ENCODE measurements around the gene SCN1B. TPM values are rescaled to one million over a fixed set of nuclear protein-coding genes. Genes with fewer than 3 reads are reported as not detected.

SCN1B gene
- total and polyA plus RNA-seq, 2 of the 13 experiments (the other 11 are each of a cell fraction or from before 2014, with no cell fraction given) = 2.7 to 20.1 TPM

DNA sequence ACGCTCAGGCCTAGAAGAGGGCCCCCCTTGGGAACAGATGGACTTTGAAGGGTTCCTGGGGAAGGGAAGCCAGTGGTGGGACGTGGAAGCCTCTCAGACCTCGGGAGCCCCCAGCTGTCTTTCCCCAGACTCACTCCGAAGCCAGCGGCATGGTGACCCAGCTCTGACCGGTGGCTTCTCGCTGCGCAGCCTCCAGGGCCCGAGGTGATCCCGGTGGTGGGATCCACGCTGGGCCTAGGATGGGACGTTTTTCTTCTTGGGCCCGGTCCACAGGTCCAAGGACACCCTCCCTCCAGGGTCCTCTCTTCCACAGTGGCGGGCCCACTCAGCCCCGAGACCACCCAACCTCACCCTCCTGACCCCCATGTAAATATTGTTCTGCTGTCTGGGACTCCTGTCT lies 35.9 kb downstream of the SCN1B start:
- H3K79me2 ChIP-seq (ENCODE audit: insufficient read depth, low read length) = no peaks in the 10 kb centered on the region
- intact Hi-C loops (cut with micrococcal nuclease; ENCODE audit: unreplicated experiment) (loop anchor here (2.0 kb wide), 1 partner anchor 25 kb away; no protein-coding TSS in a partner anchor), in situ Hi-C loops (cut with HindIII; ENCODE audit: extremely low pct_ligation_motif_present, low pct_unique_long_range_greater_than_20kb) (loop anchor here (5.0 kb wide), 1 partner anchor 71 kb away; the partner anchor contains the start of genes FXYD1 and LGI4)
- DNase-seq (ENCODE audit: low spot score) = no peak
- H3K27ac ChIP-seq (ENCODE audit: extremely low read length, insufficient read depth, low read length) = no peak overlapping the region
- BruUV-seq (replicated peaks) = TSS peak; percentile 48
- ChIA-PET CTCF (ENCODE audit: low intra/inter-chr PET ratio, low total read pairs) (interaction anchor here (1.1 kb wide), 1 partner anchor 75 kb away, joined by 4 read pairs; no protein-coding TSS in a partner anchor), POLR2A (interaction anchor here (0.8 to 1.3 kb wide), 3 partner anchors 18 to 71 kb away, joined by 3 to 5 read pairs (median 3); no protein-coding TSS in a partner anchor)
- H2AFZ ChIP-seq (ENCODE audit: low read length) = no peak overlapping the region
- H3K9ac ChIP-seq (ENCODE audit: insufficient read depth, low read depth, low read length) = no peak overlapping the region
- 90% methylated on average over 11 of the region's 15 CpGs for WGBS (ENCODE audit: low lambda C conversion rate)
- no peaks in the 10 kb centered on the region for H3K36me3 ChIP-seq (replicated peaks in 1 of 2; ENCODE audit: control insufficient read depth in 1 of 2, insufficient read depth in 2 of 2, low read length in 2 of 2)
- H4K20me1 ChIP-seq (ENCODE audit: insufficient read depth, low read length) = no peaks in the 10 kb centered on the region
- peaks cover 20% of the 10 kb centered on the region for H3K4me1 ChIP-seq (ENCODE audit: insufficient read depth, low read length)
- no peak for FAIRE-seq
- H3K9me3 ChIP-seq (ENCODE audit: low read length) = peaks cover 11% of the 10 kb centered on the region
- ATAC-seq = peak; percentile 2; the same call in 2 of the 3 replicates
- no peak overlapping the region for H3K4me2 ChIP-seq (ENCODE audit: low read depth, low read length)
- TF ChIP-seq CCAR2 (optimal IDR thresholded peaks at IDR 0.05; ENCODE audit: low read depth, low read length) (no peak), SP140L (CRISPR knock-in tag; IDR thresholded peaks at IDR 0.05; ENCODE audit: borderline replicate concordance) (no peak), ZNF30 (CRISPR knock-in tag; IDR thresholded peaks at IDR 0.05) (no peak), DR1 (CRISPR knock-in tag; IDR thresholded peaks at IDR 0.05) (no peak), HOXA9 (CRISPR knock-in tag; IDR thresholded peaks at IDR 0.05; ENCODE audit: borderline replicate concordance) (no peak), ZNF670 (CRISPR knock-in tag; IDR thresholded peaks at IDR 0.05; ENCODE audit: borderline replicate concordance) (no peak), ZNF501 (CRISPR knock-in tag; IDR thresholded peaks at IDR 0.05) (no peak), THAP7 (CRISPR knock-in tag; IDR thresholded peaks at IDR 0.05) (no peak), ZNF678 (CRISPR knock-in tag; IDR thresholded peaks at IDR 0.05) (no peak)
- TF ChIP-seq, protein P1, sequence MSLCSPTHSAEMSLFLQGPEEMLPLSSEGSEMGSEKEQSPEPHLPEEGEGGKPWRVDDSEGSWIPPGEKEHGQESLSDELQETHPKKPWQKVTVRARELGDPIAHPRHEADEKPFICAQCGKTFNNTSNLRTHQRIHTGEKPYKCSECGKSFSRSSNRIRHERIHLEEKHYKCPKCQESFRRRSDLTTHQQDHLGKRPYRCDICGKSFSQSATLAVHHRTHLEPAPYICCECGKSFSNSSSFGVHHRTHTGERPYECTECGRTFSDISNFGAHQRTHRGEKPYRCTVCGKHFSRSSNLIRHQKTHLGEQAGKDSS (CRISPR knock-in tag; IDR thresholded peaks at IDR 0.05; ENCODE audit: borderline replicate concordance, low read depth) = no peak
- no peak overlapping the region for H3K4me3 ChIP-seq (replicated peaks in 1 of 3; ENCODE audit: insufficient read depth in 1 of 3, low read depth in 2 of 3, low read length in 3 of 3)
- no peaks in the 10 kb centered on the region; a peak in 1 of 5 replicates for H3K27me3 ChIP-seq (ENCODE audit: control insufficient read depth in 1 of 2, insufficient read depth in 2 of 2, low read length in 2 of 2)
